MCF 10A (cell line): ENCODE measurements around the gene PHF19. TPM values are rescaled to one million over a fixed set of nuclear protein-coding genes. Genes with fewer than 3 reads are reported as not detected.

Experiments used
- BruUV-seq: library from RNA; stranded (reverse); fragments of 400-500 nt; replicated peaks from 2 replicates; lab custom pipeline; 2021; lab: Mats Ljungman, UMichigan
- CTCF ChIA-PET: fragments of 300-600 bp; sonication (Branson Sonifier 250); formaldehyde crosslinking; extraction: SDS; loops from one replicate; lab custom pipeline; 2021; ENCODE audit warnings: antibody characterized with exemption, inconsistent platforms; lab: Yijun Ruan, JAX
- POLR2A ChIA-PET: fragments of 300-600, 350-650 bp; sonication (Branson Sonifier 250); formaldehyde crosslinking; extraction: SDS; loops from one replicate; lab custom pipeline; 2020; ENCODE audit warnings: antibody characterized with exemption, inconsistent platforms; lab: Yijun Ruan, JAX
- DNase-seq: peaks from one replicate; pipeline ENCODE4 v3.0.0-alpha.2; 2018; ENCODE audit not compliant: unreplicated experiment
- H3K27ac Mint-ChIP-seq: one replicate; pipeline ENCODE4 v1.8.0; 2022; ENCODE audit warnings: mild to moderate bottlenecking, low read depth, mixed read lengths; ENCODE audit not compliant: unreplicated experiment
- H3K27me3 Mint-ChIP-seq: one replicate; pipeline ENCODE4 v1.8.0; 2022; ENCODE audit warnings: mixed read lengths; ENCODE audit not compliant: insufficient read depth, unreplicated experiment
- H3K36me3 Mint-ChIP-seq: one replicate; pipeline ENCODE4 v1.8.0; 2022; ENCODE audit warnings: mild to moderate bottlenecking, moderate library complexity, mixed read lengths; ENCODE audit not compliant: insufficient read depth, unreplicated experiment
- H3K4me1 Mint-ChIP-seq: one replicate; pipeline ENCODE4 v1.8.0; 2022; ENCODE audit warnings: mixed read lengths; ENCODE audit not compliant: insufficient read depth, unreplicated experiment
- H3K4me3 Mint-ChIP-seq: one replicate; pipeline ENCODE4 v1.8.0; 2022; ENCODE audit warnings: mild to moderate bottlenecking, moderate library complexity, mixed read lengths; ENCODE audit not compliant: unreplicated experiment
- H3K9me3 Mint-ChIP-seq: one replicate; pipeline ENCODE4 v1.8.0; 2022; ENCODE audit warnings: mixed read lengths; ENCODE audit not compliant: unreplicated experiment
- intact Hi-C: fragments of 100-400 bp; cut with micrococcal nuclease; formaldehyde crosslinking; loops from 2 replicates; pipeline ENCODE4 v1.14.1; 2022
- total RNA-seq: library from RNA; stranded (reverse); gene quantifications from 2 replicates; pipeline ENCODE4 v1.2.3, GENCODE V29; 2022
- TF ChIP-seq, protein P1 (sequence below): fragments of 200-600 bp; IDR thresholded peaks from one replicate; pipeline ENCODE4 v1.8.0; 2022; ENCODE audit warnings: antibody characterized with exemption, mild to moderate bottlenecking; ENCODE audit not compliant: unreplicated experiment

The PHF19 gene
- total RNA-seq, 1 experiment from 2014 or later, result 61.0 TPM

DNA sequence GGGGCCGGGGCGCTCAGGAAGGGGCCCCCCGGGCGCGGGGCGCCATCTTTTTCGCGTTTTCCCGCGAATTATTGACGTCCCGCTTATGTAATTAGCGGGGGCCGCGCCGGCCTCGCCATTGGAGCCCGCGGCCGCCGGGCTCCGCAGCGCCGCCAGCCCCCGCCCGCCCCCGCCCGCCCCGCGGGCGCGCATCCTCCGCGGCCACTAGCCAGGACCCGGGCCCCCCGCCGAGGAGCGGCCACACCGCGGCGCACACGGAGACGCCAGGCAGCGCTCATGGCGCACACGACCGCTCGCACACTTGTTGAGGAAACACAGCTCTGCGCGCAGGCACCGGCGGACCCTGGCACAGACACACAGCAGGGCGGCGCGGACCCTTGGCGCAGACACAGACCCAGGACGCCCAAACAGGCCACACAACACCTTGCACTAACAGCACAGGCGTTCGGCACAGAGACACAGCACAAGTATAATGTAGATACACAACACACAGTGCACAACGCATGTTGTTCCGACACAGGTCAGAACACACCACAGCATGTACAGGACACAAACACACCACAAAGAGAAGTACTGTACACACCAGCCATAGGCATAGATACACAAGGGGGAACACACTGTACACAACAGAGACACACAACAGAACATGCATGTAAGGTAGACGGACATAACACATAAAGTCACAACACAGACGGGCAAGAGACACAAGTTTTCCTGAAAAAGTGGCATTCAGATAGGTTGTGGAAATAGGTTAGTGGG lies 467 bp upstream of the PHF19 start:
- H3K36me3 Mint-ChIP-seq, result peaks cover 17% of the 10 kb centered on the region
- H3K27ac Mint-ChIP-seq, result peak overlapping the region; percentile 2
- TF ChIP-seq, protein P1, sequence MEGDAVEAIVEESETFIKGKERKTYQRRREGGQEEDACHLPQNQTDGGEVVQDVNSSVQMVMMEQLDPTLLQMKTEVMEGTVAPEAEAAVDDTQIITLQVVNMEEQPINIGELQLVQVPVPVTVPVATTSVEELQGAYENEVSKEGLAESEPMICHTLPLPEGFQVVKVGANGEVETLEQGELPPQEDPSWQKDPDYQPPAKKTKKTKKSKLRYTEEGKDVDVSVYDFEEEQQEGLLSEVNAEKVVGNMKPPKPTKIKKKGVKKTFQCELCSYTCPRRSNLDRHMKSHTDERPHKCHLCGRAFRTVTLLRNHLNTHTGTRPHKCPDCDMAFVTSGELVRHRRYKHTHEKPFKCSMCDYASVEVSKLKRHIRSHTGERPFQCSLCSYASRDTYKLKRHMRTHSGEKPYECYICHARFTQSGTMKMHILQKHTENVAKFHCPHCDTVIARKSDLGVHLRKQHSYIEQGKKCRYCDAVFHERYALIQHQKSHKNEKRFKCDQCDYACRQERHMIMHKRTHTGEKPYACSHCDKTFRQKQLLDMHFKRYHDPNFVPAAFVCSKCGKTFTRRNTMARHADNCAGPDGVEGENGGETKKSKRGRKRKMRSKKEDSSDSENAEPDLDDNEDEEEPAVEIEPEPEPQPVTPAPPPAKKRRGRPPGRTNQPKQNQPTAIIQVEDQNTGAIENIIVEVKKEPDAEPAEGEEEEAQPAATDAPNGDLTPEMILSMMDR, result no peak
- BruUV-seq, result TSS peak; percentile 68
- no peaks in the 10 kb centered on the region for H3K9me3 Mint-ChIP-seq
- DNase-seq, result peak; percentile 54
- H3K27me3 Mint-ChIP-seq, result no peaks in the 10 kb centered on the region
- peak overlapping the region; percentile 76 for H3K4me3 Mint-ChIP-seq
- CTCF ChIA-PET, result no interaction called here
- intact Hi-C loops, result loop anchor here (5.0 kb wide), 1 partner anchor 35 kb away; the partner anchor contains the start of gene PSMD5
- H3K4me1 Mint-ChIP-seq, result peaks cover 40% of the 10 kb centered on the region
- POLR2A ChIA-PET, result interaction anchor here (1.0 to 1.6 kb wide), 3 partner anchors 23 to 59 kb away, joined by 3 read pairs; no protein-coding TSS in a partner anchor

DNA sequence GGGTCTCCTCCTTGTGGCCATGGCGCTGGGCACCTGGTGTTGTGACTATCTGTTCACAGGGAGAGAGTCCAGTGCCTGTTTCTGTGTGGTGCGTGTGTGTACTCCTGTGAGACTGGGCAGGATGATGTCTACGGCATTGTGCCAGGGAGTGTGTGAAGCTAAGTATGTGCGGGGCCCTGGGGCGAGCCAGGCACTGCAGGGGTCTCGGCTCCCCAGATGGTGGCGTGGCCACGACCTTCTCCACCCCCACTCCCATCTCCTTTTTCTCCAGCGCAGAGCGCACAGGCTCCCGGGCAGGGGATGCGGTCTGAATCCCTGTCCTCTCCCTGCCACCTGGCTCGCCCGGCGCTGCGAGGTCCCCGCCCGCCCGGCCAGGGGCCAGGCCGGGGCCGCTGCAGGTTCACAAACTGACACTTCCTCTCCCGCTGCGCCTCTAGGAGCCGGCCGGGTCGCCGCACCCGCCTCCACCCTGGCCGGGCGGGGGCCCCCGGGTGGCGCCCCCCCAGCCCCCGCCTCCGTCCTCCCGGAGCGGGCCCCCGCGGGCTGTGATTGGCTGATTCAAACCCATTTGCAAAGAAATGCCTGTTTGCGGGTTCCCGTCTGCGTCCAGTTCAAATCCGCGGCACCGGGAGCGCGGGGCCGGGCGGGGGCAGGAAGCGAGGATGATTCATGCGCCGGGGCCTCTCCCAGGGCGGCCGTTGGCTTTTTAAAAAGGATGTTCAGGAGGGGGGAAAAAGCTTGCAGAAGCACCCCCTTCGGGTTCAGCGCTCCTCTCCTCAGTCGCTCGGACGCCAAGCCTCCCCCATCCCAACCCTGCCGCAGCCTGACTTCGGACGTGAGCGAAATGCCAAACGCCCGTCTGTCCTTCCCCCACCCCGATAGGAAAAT lies 790 bp downstream of the PHF19 start:
- H3K36me3 Mint-ChIP-seq, result peaks cover 29% of the 10 kb centered on the region
- POLR2A ChIA-PET, result interaction anchor here (0.7 to 1.9 kb wide), 5 partner anchors 60 to 246 kb away, joined by 3 to 7 read pairs (median 3); partner anchors contain the start of gene FBXW2
- H3K27me3 Mint-ChIP-seq, result no peaks in the 10 kb centered on the region
- BruUV-seq, result TSS peak; percentile 28
- peak overlapping the region; percentile 33 for H3K27ac Mint-ChIP-seq
- TF ChIP-seq, protein P1, result no peak
- CTCF ChIA-PET, result interaction anchor here (0.7 kb wide), 1 partner anchor 51 kb away, joined by 5 read pairs; no protein-coding TSS in a partner anchor
- peak overlapping the region; percentile 76 for H3K4me3 Mint-ChIP-seq
- DNase-seq, result peak; percentile 93
- H3K9me3 Mint-ChIP-seq, result no peaks in the 10 kb centered on the region
- intact Hi-C loops, result loop anchor here (1.0 to 5.0 kb wide), 3 partner anchors 34 to 83 kb away; partner anchors contain the start of genes FBXW2 and PSMD5
- peaks cover 40% of the 10 kb centered on the region for H3K4me1 Mint-ChIP-seq

DNA sequence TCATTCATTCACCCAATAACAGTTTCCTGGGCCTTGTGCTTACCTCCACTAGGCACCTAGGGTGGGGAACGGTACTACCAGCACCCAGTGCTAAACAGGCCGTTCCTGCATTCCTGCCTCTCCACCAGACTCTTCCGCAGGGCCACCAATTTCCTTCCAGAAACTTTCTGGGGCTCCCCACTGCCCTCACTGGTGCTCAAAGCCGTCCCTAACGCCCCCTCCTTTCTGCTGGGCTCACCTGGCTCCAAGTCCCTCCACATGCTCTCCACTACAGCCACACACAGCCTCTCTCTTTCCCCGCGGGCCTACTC lies 1.4 kb downstream of the PHF19 start:
- peaks cover 32% of the 10 kb centered on the region for H3K36me3 Mint-ChIP-seq
- POLR2A ChIA-PET, result interaction anchor here (0.7 to 1.9 kb wide), 4 partner anchors 82 to 247 kb away, joined by 3 to 7 read pairs (median 4); partner anchors contain the start of gene FBXW2
- intact Hi-C loops, result loop anchor here (5.0 kb wide), 1 partner anchor 33 kb away; the partner anchor contains the start of gene PSMD5
- no peak for DNase-seq
- no TSS peak for BruUV-seq
- peak overlapping the region; percentile 76 for H3K4me3 Mint-ChIP-seq
- H3K4me1 Mint-ChIP-seq, result peaks cover 40% of the 10 kb centered on the region
- TF ChIP-seq, protein P1, result no peak
- H3K27me3 Mint-ChIP-seq, result no peaks in the 10 kb centered on the region
- peak overlapping the region; percentile 33 for H3K27ac Mint-ChIP-seq
- CTCF ChIA-PET, result interaction anchor here (0.7 to 1.1 kb wide), 2 partner anchors 51 to 256 kb away, joined by 5 read pairs; no protein-coding TSS in a partner anchor
- no peaks in the 10 kb centered on the region for H3K9me3 Mint-ChIP-seq
